ENCODE results near the gene SLC35G6.

Gene SLC35G6

DNA sequence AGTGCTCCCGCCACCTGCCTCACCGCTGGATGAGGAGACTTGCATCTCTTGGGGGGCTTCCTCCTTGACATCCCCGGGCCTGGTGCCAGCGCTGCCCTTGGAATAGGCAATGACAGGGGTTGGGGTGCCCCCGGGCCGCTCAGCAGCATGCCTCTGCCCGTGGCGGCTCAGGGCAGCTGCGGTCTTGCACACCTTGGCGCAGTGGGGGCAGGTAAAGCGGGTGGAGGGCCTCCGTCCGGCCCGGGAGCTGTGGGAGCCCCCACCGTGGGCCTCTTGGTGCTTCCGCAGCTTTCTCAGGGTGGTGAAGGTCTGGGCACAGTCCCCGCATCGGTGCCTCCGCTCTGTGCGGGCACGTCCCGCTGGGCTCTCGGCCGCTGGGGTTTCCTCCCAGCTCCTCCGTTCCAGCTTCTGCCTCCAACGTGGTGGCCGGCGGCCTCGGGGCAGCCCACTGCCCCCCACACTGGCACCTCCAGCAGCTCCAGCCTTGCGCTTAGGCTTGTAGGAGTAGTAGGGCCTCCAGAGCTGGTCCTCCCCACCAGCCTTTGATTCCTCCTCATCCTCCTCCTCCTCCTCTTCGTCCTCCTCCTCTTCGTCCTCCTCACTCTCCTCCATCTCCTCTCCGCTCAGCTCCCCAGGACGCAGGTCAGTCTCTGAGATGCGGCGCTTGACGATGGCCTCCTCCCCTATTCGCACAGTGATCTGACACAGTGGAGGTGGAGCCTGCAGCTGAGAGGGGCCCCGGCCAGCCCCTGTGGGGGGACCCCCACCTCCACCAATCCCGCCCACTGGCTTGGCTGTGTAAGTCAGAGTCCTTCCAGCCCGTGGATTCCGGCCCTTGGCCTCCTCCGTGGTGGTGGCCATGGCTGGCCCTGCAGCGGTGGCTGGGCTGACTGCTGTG, 18.5 kb upstream of the SLC35G6 start:
- no peak for DNase-seq (ENCODE audit: low spot score)
- TF ChIP-seq, protein P1, sequence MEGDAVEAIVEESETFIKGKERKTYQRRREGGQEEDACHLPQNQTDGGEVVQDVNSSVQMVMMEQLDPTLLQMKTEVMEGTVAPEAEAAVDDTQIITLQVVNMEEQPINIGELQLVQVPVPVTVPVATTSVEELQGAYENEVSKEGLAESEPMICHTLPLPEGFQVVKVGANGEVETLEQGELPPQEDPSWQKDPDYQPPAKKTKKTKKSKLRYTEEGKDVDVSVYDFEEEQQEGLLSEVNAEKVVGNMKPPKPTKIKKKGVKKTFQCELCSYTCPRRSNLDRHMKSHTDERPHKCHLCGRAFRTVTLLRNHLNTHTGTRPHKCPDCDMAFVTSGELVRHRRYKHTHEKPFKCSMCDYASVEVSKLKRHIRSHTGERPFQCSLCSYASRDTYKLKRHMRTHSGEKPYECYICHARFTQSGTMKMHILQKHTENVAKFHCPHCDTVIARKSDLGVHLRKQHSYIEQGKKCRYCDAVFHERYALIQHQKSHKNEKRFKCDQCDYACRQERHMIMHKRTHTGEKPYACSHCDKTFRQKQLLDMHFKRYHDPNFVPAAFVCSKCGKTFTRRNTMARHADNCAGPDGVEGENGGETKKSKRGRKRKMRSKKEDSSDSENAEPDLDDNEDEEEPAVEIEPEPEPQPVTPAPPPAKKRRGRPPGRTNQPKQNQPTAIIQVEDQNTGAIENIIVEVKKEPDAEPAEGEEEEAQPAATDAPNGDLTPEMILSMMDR (IDR thresholded peaks at IDR 0.05; ENCODE audit: extremely low read depth, missing control alignments): no peak

DNA sequence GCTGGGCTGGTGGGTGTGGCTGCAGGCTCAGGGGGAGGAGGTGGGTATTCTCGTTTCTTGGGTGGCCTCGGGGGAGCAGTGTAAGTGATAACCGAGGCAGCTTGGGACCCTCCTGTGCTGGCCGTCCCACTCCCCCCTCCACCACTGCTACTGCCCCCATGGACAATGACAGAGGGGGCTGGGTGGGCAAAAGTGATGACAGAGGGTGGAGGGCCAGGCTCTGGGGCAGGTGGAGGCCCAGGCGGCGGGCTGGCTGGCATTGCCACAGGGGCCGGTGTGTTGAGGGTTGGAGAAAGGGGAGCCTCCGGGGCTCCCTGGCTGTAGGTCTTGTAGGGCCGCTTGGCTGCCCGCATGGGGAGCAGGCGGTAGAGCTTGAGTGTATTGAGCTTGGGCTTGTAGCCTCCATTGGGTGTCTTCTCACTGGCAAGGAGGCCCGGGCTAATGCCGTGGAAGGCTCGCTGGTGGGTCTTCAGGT, 17.8 kb upstream of the SLC35G6 start:
- TF ChIP-seq, protein P1 (IDR thresholded peaks at IDR 0.05; ENCODE audit: extremely low read depth, missing control alignments): no peak
- no peak for DNase-seq (ENCODE audit: low spot score)

DNA sequence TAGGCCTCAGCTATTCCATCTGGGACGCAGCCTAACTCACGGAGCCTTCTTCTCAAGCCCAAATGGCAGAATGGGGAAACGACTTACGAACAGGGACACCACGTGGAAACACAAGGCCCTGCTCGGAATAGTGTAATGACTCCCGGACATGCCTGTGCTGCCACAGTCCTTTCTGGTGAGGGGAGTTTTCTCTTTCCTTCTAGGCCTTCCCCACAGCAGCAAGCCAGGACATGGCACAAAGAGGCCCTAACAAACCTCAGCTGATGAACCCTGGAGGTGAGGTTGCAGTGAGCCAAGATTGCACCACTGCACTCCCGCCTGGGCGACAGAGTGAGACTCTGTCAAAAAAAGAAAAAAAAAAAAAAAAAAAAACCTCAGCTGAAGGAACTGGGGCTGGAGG, 17.2 kb upstream of the SLC35G6 start:
- TF ChIP-seq, protein P1 (IDR thresholded peaks at IDR 0.05; ENCODE audit: extremely low read depth, missing control alignments): no peak
- no peak for DNase-seq (ENCODE audit: low spot score)

DNA sequence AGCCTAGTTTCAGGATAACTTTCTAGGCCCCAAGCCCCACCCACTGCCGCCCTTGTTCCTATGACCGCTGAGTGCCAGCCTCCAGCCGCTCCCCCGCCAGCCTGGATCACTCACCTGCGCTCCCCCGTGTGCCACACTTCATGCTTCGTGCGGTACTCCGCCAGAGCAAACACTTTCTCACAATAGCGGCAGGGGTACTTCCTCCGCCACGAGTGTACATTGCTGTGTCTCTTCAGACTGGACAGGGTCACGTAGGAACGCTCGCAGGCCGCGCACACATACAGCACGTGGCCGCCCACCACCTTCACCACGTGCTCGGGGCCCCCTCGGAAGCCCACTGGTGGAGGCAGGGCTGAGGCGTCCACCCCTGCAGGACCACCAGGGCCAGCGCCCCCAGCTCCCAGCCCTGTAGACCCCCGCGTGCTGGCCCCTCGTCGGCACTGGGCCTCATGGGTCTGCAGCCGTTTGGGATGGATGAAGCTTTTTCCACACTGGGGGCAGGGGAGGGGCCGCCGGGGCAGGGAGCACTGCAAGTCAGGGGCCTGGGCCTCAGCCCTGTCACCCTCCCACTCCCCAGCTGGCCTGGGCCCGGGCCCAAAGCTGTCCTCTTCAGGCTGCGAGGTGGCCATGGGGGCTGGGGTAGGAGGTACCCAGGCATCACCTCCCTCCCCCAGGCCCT, 15.5 kb upstream of the SLC35G6 start:
- DNase-seq (ENCODE audit: low spot score): no peak
- TF ChIP-seq, protein P1 (IDR thresholded peaks at IDR 0.05; ENCODE audit: extremely low read depth, missing control alignments): no peak

- TF ChIP-seq, protein P1 (IDR thresholded peaks at IDR 0.05; ENCODE audit: extremely low read depth, missing control alignments): no peak
- DNase-seq (ENCODE audit: low spot score): no peak
Measured at GRCh38 chr17:7466318-7466638, 15.0 kb upstream of the SLC35G6 start.

DNA sequence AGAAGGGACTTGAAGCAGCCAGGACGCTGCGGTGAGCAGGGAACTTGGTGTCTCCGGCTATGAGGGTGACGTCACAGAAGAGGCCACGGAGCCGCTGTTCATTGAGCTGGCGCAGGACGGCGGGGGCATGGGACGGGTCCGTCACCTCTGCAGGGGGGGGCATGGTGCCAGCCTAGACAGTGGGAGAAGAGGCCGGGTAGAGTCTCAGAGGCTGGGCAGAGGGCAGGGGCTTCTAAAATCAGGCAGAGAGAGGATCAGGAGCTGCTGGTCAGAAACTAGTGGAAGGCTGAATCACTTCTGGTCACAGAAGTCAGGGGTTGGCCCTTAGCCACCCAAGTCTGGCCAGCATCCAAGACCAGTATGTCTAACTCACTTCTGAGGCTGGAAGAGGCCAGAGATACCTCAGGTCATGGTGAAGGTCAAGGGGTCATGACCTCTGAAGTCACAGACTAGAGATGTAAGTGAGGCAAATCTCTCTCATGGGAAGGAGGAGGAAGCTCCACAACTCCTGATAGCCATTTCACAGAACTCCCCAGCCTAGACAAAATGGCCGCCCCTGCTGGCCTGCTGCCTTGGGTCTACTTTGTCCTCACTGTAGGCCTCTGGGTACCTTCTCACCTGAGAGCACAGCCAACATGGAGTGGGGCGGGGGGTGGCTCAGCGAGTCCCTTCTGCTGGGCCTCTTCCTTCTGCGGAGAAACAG, 14.5 kb upstream of the SLC35G6 start:
- no peak for DNase-seq (ENCODE audit: low spot score)
- TF ChIP-seq, protein P1 (IDR thresholded peaks at IDR 0.05; ENCODE audit: extremely low read depth, missing control alignments): no peak

DNA sequence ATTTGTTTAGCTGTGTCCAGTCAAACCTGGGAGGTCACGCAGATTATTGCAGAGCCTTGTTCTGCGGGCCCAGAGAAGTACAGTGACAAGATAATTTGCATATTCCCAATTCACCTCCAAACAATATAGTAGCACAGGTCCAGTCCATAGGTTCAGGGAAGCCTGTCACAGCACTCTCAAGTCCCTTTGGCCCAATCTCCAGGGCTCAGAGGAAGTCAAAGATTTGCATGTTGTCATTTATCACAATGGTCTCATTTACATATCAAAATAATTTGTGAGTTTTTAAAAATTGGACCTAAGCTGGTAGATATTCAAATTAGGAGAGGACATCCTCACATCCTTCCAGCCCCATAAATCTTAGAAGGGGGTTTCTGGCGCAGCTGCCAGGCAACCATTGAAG, 13.7 kb upstream of the SLC35G6 start:
- no peak for DNase-seq (ENCODE audit: low spot score)
- TF ChIP-seq, protein P1 (IDR thresholded peaks at IDR 0.05; ENCODE audit: extremely low read depth, missing control alignments): no peak

All from GM20000 (cell line).